ENCODE results near the gene GKN1.
"Not testable (repeated sequence)": the region's sequence is repeated elsewhere in the genome, so short reads cannot be mapped to it uniquely, and the experiment has no call there.

GKN1 gene

GRCh38 chr2:68974251-68974650 lies at the start of gene GKN1:
GKN1 (plus strand) TSS chr2:68974636; CDS start chr2:68974678, 42 bp downstream.
- DNase-seq: no peak

- peak in 1 of 2 experiments; percentile 30 for DNase-seq
Observed at GRCh38 chr2:68925295-68925896, 49.0 kb upstream of the GKN1 start.

- DNase-seq: no peak
Observed at GRCh38 chr2:68926796-68927195, 47.6 kb upstream of the GKN1 start.

GRCh38 chr2:68931149-68931711 lies 43.2 kb upstream of the GKN1 start:
- no peak for DNase-seq

GRCh38 chr2:68931799-68932198 lies 42.6 kb upstream of the GKN1 start:
- no peak for DNase-seq

GRCh38 chr2:68932402-68932801 lies 42.0 kb upstream of the GKN1 start:
- DNase-seq: no peak

GRCh38 chr2:68934021-68934420 lies 40.4 kb upstream of the GKN1 start:
- no peak for DNase-seq

GRCh38 chr2:68935471-68935870 lies 39.0 kb upstream of the GKN1 start:
- no peak for DNase-seq

- DNase-seq: peak in 1 of 2 experiments; percentile 42
Observed at GRCh38 chr2:68936427-68936826, 38.0 kb upstream of the GKN1 start.

- DNase-seq: no peak
Observed at GRCh38 chr2:68936889-68937288, 37.5 kb upstream of the GKN1 start.

- no peak for DNase-seq
Observed at GRCh38 chr2:68937346-68938055, 36.9 kb upstream of the GKN1 start.

GRCh38 chr2:68938938-68939337 lies 35.5 kb upstream of the GKN1 start:
- DNase-seq: no peak

GRCh38 chr2:68939962-68940361 lies 34.5 kb upstream of the GKN1 start:
- no peak for DNase-seq

GRCh38 chr2:68940369-68940768 lies 34.1 kb upstream of the GKN1 start:
- DNase-seq: no peak

- no peak for DNase-seq
Observed at GRCh38 chr2:68942827-68943226, 31.6 kb upstream of the GKN1 start.

- DNase-seq: peak in 1 of 2 experiments; percentile 63
Observed at GRCh38 chr2:68943581-68944568, 30.6 kb upstream of the GKN1 start.

GRCh38 chr2:68946117-68946516 lies 28.3 kb upstream of the GKN1 start:
- DNase-seq: no peak

GRCh38 chr2:68948710-68949109 lies 25.7 kb upstream of the GKN1 start:
- DNase-seq: no peak

GRCh38 chr2:68951899-68952298 lies 22.5 kb upstream of the GKN1 start:
- no peak for DNase-seq

- DNase-seq: no peak
Observed at GRCh38 chr2:68952887-68953521, 21.4 kb upstream of the GKN1 start, which contains the start of gene GKN2. GKN2 (minus strand) TSS chr2:68952893; CDS start chr2:68952861, 32 bp downstream.

- not testable (repeated sequence) for DNase-seq
Observed at GRCh38 chr2:68955432-68955831, 19.0 kb upstream of the GKN1 start.

- no peak for DNase-seq
Observed at GRCh38 chr2:68959001-68959400, 15.4 kb upstream of the GKN1 start.

Data from SW 1271 (cell line).